Kidney (tissue), 14 donors: ENCODE measurements around the gene MAP1A. TPM values are rescaled to one million over a fixed set of nuclear protein-coding genes. Genes with fewer than 3 reads are reported as not detected.

ENCODE experiments used
- DNase-seq, 5 donors: peaks; one replicate each; pipeline ENCODE4 v3.0.0-alpha.2; 2013 to 2020
- FAIRE-seq: peaks from 2 replicates; lab custom pipeline; 2012; peaks lifted over from hg19 to GRCh38; lab: Jason Lieb, UNC
- H3K27ac ChIP-seq, 2 donors: one replicate each; pipeline ENCODE4 v1.7.0; 2013; ENCODE audit warnings: low read depth in 2 of 2, low read length in 2 of 2, inconsistent platforms in 1 of 2
- H3K27me3 ChIP-seq: one replicate; pipeline ENCODE4 v1.7.1; 2013; ENCODE audit warnings: low read length, inconsistent platforms; ENCODE audit not compliant: control insufficient read depth, insufficient read depth
- H3K36me3 ChIP-seq, 3 donors: one replicate each; pipeline versions ENCODE4 v1.7.0 to v1.7.1; 2013; ENCODE audit warnings: low read length in 3 of 3, control low read depth in 1 of 3, inconsistent platforms in 1 of 3; ENCODE audit not compliant: insufficient read depth in 3 of 3, control insufficient read depth in 2 of 3
- H3K4me1 ChIP-seq, 3 donors: one replicate each; pipeline versions ENCODE4 v1.7.0 to v1.7.1; 2013; ENCODE audit warnings: low read length in 3 of 3, inconsistent platforms in 1 of 3, low read depth in 1 of 3; ENCODE audit not compliant: control insufficient read depth in 2 of 3, insufficient read depth in 2 of 3
- H3K4me3 ChIP-seq, 3 donors: one replicate each; pipeline versions ENCODE4 v1.7.0 to v1.8.1; 2013; ENCODE audit warnings: low read length in 3 of 3, control low read depth in 1 of 3, inconsistent platforms in 1 of 3
- H3K9ac ChIP-seq, 3 donors: one replicate each; pipeline versions ENCODE4 v1.7.0 to v1.7.1; 2013; ENCODE audit warnings: low read length in 3 of 3, control low read depth in 1 of 3, inconsistent platforms in 1 of 3
- H3K9me3 ChIP-seq, 3 donors: one replicate each; pipeline versions ENCODE4 v1.7.0 to v1.7.1; 2013; ENCODE audit warnings: low read length in 3 of 3, control low read depth in 1 of 3, inconsistent platforms in 1 of 3; ENCODE audit not compliant: control insufficient read depth in 2 of 3, insufficient read depth in 1 of 3
- intact Hi-C: fragments of 100-400 bp; cut with DNase I; formaldehyde crosslinking; loops from one replicate; pipeline ENCODE4 v1.11.1; 2022
- polyA plus RNA-seq: library from polyadenylated mRNA; stranded (reverse); fragments of 350-450 nt; fragmentation: Illumina TruSeq; extraction: RNeasy Lipid Tissue Mini Kit (QIAGEN cat#74804); gene quantifications from one replicate; pipeline ENCODE4 v1.2.3, GENCODE V29; 2014; ENCODE audit warnings: low read depth, low replicate concordance; ENCODE audit not compliant: insufficient read depth
- total RNA-seq: library from RNA; stranded (reverse); fragmentation: NEBNext Ultra II Directional; extraction: Animal tissue kit (Norgen Biotek cat#: 25700); gene quantifications from one replicate; pipeline ENCODE4 v1.2.1, GENCODE V29; 2021
- TF ChIP-seq, protein P1 (sequence below): IDR thresholded peaks from 3 replicates; pipeline ENCODE4 v1.5.1; 2012; ENCODE audit warnings: mild to moderate bottlenecking, moderate library complexity, borderline replicate concordance; ENCODE audit not compliant: insufficient read depth; ENCODE audit errors: extremely low read depth
- donor health status: control.
- donor health status: control.
- donor health status: control.
- donor health status: control.
- donor health status: control.
- donor health status: DM: yes; HTN: yes; CAD: no.
- donor health status: Normal renal cell carcinoma (clear cell type).

MAP1A gene
- total and polyA plus RNA-seq, 2 donors from 2014 or later: 2.7 to 9.3 TPM

DNA sequence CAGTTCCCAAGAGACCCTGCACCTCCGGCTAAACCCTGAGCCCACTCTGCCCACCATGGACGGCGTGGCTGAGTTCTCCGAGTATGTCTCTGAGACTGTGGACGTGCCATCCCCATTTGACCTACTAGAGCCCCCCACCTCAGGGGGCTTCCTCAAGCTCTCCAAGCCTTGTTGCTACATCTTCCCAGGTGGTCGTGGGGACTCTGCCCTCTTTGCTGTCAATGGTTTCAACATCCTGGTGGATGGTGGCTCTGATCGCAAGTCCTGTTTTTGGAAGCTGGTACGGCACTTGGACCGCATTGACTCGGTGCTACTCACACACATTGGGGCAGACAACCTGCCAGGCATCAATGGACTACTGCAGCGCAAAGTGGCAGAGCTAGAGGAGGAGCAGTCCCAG lies 4.0 kb downstream of the MAP1A start:
- no peak for FAIRE-seq
- Histone ChIP-seq H3K27ac (no peak overlapping the region), H3K36me3 (peaks cover 0 to 6% (median 3%) of the 10 kb centered on the region in 3 donors), H3K4me1 (peaks cover 0 to 11% (median 7%) of the 10 kb centered on the region in 3 donors), H3K9me3 (no peaks in the 10 kb centered on the region), H3K4me3 (no peak overlapping the region), H3K27me3 (no peaks in the 10 kb centered on the region), H3K9ac (no peak overlapping the region)
- TF ChIP-seq, protein P1, sequence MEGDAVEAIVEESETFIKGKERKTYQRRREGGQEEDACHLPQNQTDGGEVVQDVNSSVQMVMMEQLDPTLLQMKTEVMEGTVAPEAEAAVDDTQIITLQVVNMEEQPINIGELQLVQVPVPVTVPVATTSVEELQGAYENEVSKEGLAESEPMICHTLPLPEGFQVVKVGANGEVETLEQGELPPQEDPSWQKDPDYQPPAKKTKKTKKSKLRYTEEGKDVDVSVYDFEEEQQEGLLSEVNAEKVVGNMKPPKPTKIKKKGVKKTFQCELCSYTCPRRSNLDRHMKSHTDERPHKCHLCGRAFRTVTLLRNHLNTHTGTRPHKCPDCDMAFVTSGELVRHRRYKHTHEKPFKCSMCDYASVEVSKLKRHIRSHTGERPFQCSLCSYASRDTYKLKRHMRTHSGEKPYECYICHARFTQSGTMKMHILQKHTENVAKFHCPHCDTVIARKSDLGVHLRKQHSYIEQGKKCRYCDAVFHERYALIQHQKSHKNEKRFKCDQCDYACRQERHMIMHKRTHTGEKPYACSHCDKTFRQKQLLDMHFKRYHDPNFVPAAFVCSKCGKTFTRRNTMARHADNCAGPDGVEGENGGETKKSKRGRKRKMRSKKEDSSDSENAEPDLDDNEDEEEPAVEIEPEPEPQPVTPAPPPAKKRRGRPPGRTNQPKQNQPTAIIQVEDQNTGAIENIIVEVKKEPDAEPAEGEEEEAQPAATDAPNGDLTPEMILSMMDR: no peak
- intact Hi-C loops: no loop called here
- DNase-seq: no peak

DNA sequence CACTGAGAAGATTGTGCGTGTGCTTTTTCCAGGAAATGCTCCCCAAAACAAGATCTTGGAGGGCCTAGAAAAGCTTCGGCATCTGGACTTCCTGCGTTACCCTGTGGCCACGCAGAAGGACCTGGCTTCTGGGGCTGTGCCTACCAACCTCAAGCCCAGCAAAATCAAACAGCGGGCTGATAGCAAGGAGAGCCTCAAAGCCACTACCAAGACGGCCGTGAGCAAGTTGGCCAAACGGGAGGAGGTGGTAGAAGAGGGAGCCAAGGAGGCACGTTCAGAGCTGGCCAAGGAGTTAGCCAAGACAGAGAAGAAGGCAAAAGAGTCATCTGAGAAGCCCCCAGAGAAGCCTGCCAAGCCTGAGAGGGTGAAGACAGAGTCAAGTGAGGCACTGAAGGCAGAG lies 4.8 kb downstream of the MAP1A start:
- Histone ChIP-seq H3K4me1 (peaks cover 0 to 4% (median 0%) of the 10 kb centered on the region in 3 donors), H3K27me3 (no peaks in the 10 kb centered on the region), H3K36me3 (peaks cover 0 to 6% (median 3%) of the 10 kb centered on the region in 3 donors), H3K9ac (no peak overlapping the region), H3K9me3 (no peaks in the 10 kb centered on the region), H3K27ac (no peak overlapping the region), H3K4me3 (no peak overlapping the region)
- intact Hi-C loops: no loop called here
- no peak for DNase-seq
- FAIRE-seq: no peak
- TF ChIP-seq, protein P1: no peak

DNA sequence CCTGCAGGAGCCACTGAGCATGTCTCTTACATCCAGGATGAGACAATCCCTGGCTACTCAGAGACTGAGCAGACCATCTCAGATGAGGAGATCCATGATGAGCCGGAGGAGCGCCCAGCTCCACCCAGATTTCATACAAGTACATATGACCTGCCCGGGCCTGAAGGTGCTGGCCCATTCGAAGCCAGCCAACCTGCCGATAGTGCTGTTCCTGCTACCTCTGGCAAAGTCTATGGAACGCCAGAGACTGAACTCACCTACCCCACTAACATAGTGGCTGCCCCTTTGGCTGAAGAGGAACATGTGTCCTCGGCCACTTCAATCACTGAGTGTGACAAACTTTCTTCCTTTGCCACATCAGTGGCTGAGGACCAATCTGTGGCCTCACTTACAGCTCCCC lies 6.2 kb downstream of the MAP1A start:
- TF ChIP-seq, protein P1: no peak
- no peak overlapping the region for H3K27ac ChIP-seq
- no peak overlapping the region for H3K4me3 ChIP-seq
- FAIRE-seq (no peak), DNase-seq (no peak)
- no peaks in the 10 kb centered on the region for H3K4me1 ChIP-seq
- H3K9me3 ChIP-seq: no peaks in the 10 kb centered on the region
- H3K27me3 ChIP-seq: no peaks in the 10 kb centered on the region
- intact Hi-C loops: no loop called here
- no peak overlapping the region for H3K9ac ChIP-seq
- H3K36me3 ChIP-seq: peaks cover 0 to 6% (median 3%) of the 10 kb centered on the region in 3 donors
